Astrocyte (in vitro differentiated cells and primary cell): ENCODE results near the gene CCNYL1. TPM values are rescaled to one million over a fixed set of nuclear protein-coding genes. Genes with fewer than 3 reads are reported as not detected.
"Not testable (repeated sequence)": the region's sequence is repeated elsewhere in the genome, so short reads cannot be mapped to it uniquely, and the experiment has no call there.

Experiments
- DNase-seq: peaks from one replicate; pipeline ENCODE4 v3.0.0-alpha.2; 2010; ENCODE audit warnings: low read depth
- FAIRE-seq: peaks from 2 replicates; lab custom pipeline; 2011; peaks lifted over from hg19 to GRCh38; lab: Jason Lieb, UNC
- H2AFZ ChIP-seq: 2 replicates; pipeline ENCODE4 v1.6.0; 2012; ENCODE audit warnings: low read depth, low read length, inconsistent platforms
- H3K27ac ChIP-seq: 2 replicates; pipeline ENCODE4 v1.5.1; 2011; ENCODE audit warnings: low read depth, low read length, inconsistent platforms
- H3K27me3 ChIP-seq: 2 replicates; pipeline ENCODE4 v1.6.0; 2011; ENCODE audit warnings: low read length, inconsistent platforms; ENCODE audit not compliant: insufficient read depth
- H3K36me3 ChIP-seq: 2 replicates; pipeline ENCODE4 v1.5.1; 2011; ENCODE audit warnings: low read length, inconsistent platforms; ENCODE audit not compliant: insufficient read depth
- H3K4me1 ChIP-seq: 2 replicates; pipeline ENCODE4 v1.5.1; 2011; ENCODE audit warnings: low read length, inconsistent platforms; ENCODE audit not compliant: insufficient read depth
- H3K4me2 ChIP-seq: 2 replicates; pipeline ENCODE4 v1.6.0; 2012; ENCODE audit warnings: low read length, inconsistent platforms
- H3K4me3 ChIP-seq: 2 replicates; pipeline ENCODE4 v1.5.1; 2011; ENCODE audit warnings: low read depth, mild to moderate bottlenecking, low read length, inconsistent platforms; ENCODE audit not compliant: insufficient read depth
- H3K79me2 ChIP-seq: 2 replicates; pipeline ENCODE4 v1.6.0; 2012; ENCODE audit warnings: mild to moderate bottlenecking, low read length, inconsistent platforms; ENCODE audit not compliant: insufficient read depth
- H3K9ac ChIP-seq: 2 replicates; pipeline ENCODE4 v1.6.0; 2012; ENCODE audit warnings: mild to moderate bottlenecking, low read length, inconsistent platforms
- H3K9me3 ChIP-seq: 2 replicates; pipeline ENCODE4 v1.5.1; 2012; ENCODE audit warnings: low read depth, mild to moderate bottlenecking, low read length, inconsistent platforms; ENCODE audit not compliant: insufficient read depth
- H4K20me1 ChIP-seq: 2 replicates; pipeline ENCODE4 v1.6.0; 2012; ENCODE audit warnings: low read length, inconsistent platforms; ENCODE audit not compliant: insufficient read depth
- H3K27ac Mint-ChIP-seq: one replicate; pipeline ENCODE4 v1.8.0; 2021; ENCODE audit warnings: mild to moderate bottlenecking, mixed read lengths; ENCODE audit not compliant: unreplicated experiment
- H3K27me3 Mint-ChIP-seq: one replicate; pipeline ENCODE4 v1.8.0; 2021; ENCODE audit warnings: low read depth, mixed read lengths; ENCODE audit not compliant: unreplicated experiment
- H3K36me3 Mint-ChIP-seq: one replicate; pipeline ENCODE4 v1.8.0; 2021; ENCODE audit warnings: low read depth, mixed read lengths; ENCODE audit not compliant: unreplicated experiment
- H3K4me1 Mint-ChIP-seq: one replicate; pipeline ENCODE4 v1.8.0; 2021; ENCODE audit warnings: low read depth, mixed read lengths; ENCODE audit not compliant: unreplicated experiment
- H3K4me3 Mint-ChIP-seq: one replicate; pipeline ENCODE4 v1.8.0; 2021; ENCODE audit warnings: mild to moderate bottlenecking, moderate library complexity, mixed read lengths; ENCODE audit not compliant: unreplicated experiment
- H3K9me3 Mint-ChIP-seq: one replicate; pipeline ENCODE4 v1.8.0; 2021; ENCODE audit warnings: mild to moderate bottlenecking, mixed read lengths; ENCODE audit not compliant: unreplicated experiment
- CTCF ChIP-seq: IDR thresholded peaks from 2 replicates; pipeline ENCODE4 v1.5.1; 2011; ENCODE audit warnings: low read depth, mild to moderate bottlenecking, inconsistent platforms, low read length, moderate library complexity; ENCODE audit not compliant: insufficient read depth
- EZH2 ChIP-seq: IDR thresholded peaks from 2 replicates; pipeline ENCODE4 v1.6.1; 2012; ENCODE audit warnings: mild to moderate bottlenecking, low read length, inconsistent platforms; ENCODE audit not compliant: insufficient read depth
- total RNA-seq: library from RNA; stranded (reverse); gene quantifications from 2 replicates; pipeline ENCODE4 v1.2.1, GENCODE V29; 2021

Gene CCNYL1
- total RNA-seq, 1 donor from 2014 or later, result 35.2 TPM

- Histone ChIP-seq H3K9me3 (no peaks in the 10 kb centered on the region), H3K27me3 (no peaks in the 10 kb centered on the region), H3K79me2 (no peaks in the 10 kb centered on the region), H3K36me3 (no peaks in the 10 kb centered on the region), H3K27ac (no peak overlapping the region), H3K4me3 (no peak overlapping the region), H4K20me1 (no peaks in the 10 kb centered on the region), H2AFZ (no peak overlapping the region), H3K4me2 (no peak overlapping the region), H3K9ac (no peak overlapping the region), H3K4me1 (no peaks in the 10 kb centered on the region)
- Mint-ChIP-seq H3K4me3 (no peak overlapping the region), H3K4me1 (no peaks in the 10 kb centered on the region), H3K27me3 (no peaks in the 10 kb centered on the region), H3K27ac (no peak overlapping the region), H3K9me3 (peaks cover 2% of the 10 kb centered on the region), H3K36me3 (no peaks in the 10 kb centered on the region)
- DNase-seq, result no peak
- FAIRE-seq, result no peak
- TF ChIP-seq EZH2 (no peak), CTCF (no peak)
Observed at GRCh38 chr2:207693641-207694249, 17.7 kb upstream of the CCNYL1 start.

- no peaks in the 10 kb centered on the region for H3K9me3 ChIP-seq
- H3K36me3 Mint-ChIP-seq, result no peaks in the 10 kb centered on the region
- peak overlapping the region; percentile 9 for H3K4me2 ChIP-seq
- H3K79me2 ChIP-seq, result no peaks in the 10 kb centered on the region
- H2AFZ ChIP-seq, result no peak overlapping the region
- peak; percentile 32 for DNase-seq
- no peak overlapping the region for H3K27ac Mint-ChIP-seq
- H3K9ac ChIP-seq, result no peak overlapping the region
- H3K36me3 ChIP-seq, result no peaks in the 10 kb centered on the region
- no peaks in the 10 kb centered on the region for H3K4me1 ChIP-seq
- no peaks in the 10 kb centered on the region for H3K27me3 Mint-ChIP-seq
- no peaks in the 10 kb centered on the region for H3K27me3 ChIP-seq
- no peak for TF ChIP-seq CTCF
- TF ChIP-seq EZH2, result no peak
- H3K4me3 Mint-ChIP-seq, result no peak overlapping the region
- FAIRE-seq, result no peak
- H3K4me3 ChIP-seq, result no peak overlapping the region
- no peaks in the 10 kb centered on the region for H3K4me1 Mint-ChIP-seq
- no peaks in the 10 kb centered on the region for H4K20me1 ChIP-seq
- H3K27ac ChIP-seq, result no peak overlapping the region
- peaks cover 2% of the 10 kb centered on the region for H3K9me3 Mint-ChIP-seq
Observed at GRCh38 chr2:207694811-207695281, 16.6 kb upstream of the CCNYL1 start.

GRCh38 chr2:207695293-207695692, 16.1 kb upstream of the CCNYL1 start:
- H3K4me3 Mint-ChIP-seq, result no peak overlapping the region
- peaks cover 2% of the 10 kb centered on the region for H3K9me3 Mint-ChIP-seq
- H3K27me3 Mint-ChIP-seq, result no peaks in the 10 kb centered on the region
- Histone ChIP-seq H3K27me3 (no peaks in the 10 kb centered on the region), H3K4me3 (no peak overlapping the region), H3K9me3 (no peaks in the 10 kb centered on the region), H3K4me1 (no peaks in the 10 kb centered on the region), H3K27ac (no peak overlapping the region), H3K4me2 (no peak overlapping the region), H3K9ac (no peak overlapping the region), H4K20me1 (no peaks in the 10 kb centered on the region), H3K36me3 (no peaks in the 10 kb centered on the region), H3K79me2 (no peaks in the 10 kb centered on the region), H2AFZ (no peak overlapping the region)
- TF ChIP-seq CTCF (no peak), EZH2 (no peak)
- no peak for DNase-seq
- no peaks in the 10 kb centered on the region for H3K4me1 Mint-ChIP-seq
- H3K36me3 Mint-ChIP-seq, result no peaks in the 10 kb centered on the region
- FAIRE-seq, result no peak
- H3K27ac Mint-ChIP-seq, result no peak overlapping the region

GRCh38 chr2:207696911-207697310, 14.5 kb upstream of the CCNYL1 start:
- H3K4me2 ChIP-seq, H3K27ac Mint-ChIP-seq, H3K4me1 ChIP-seq, H3K27ac ChIP-seq, FAIRE-seq, H3K36me3 ChIP-seq, H3K9me3 Mint-ChIP-seq, H3K79me2 ChIP-seq, H3K9ac ChIP-seq, DNase-seq, H3K4me1 Mint-ChIP-seq, H3K4me3 Mint-ChIP-seq, H3K4me3 ChIP-seq, H3K27me3 ChIP-seq, H3K36me3 Mint-ChIP-seq, H4K20me1 ChIP-seq, H3K27me3 Mint-ChIP-seq, H2AFZ ChIP-seq, H3K9me3 ChIP-seq: not testable (repeated sequence)
